GM12878 (cell line): ENCODE measurements around the gene BCL2. TPM values are rescaled to one million over a fixed set of nuclear protein-coding genes. Genes with fewer than 3 reads are reported as not detected.

Source experiments
- BACH1 ChIP-seq: fragments of 450-650 bp; IDR thresholded peaks from 2 replicates; pipeline ENCODE4 v1.6.1; 2017; ENCODE audit warnings: mild to moderate bottlenecking, borderline replicate concordance
- BMI1 ChIP-seq: fragments of 450-650 bp; IDR thresholded peaks from 2 replicates; pipeline ENCODE4 v1.6.1; 2016; ENCODE audit warnings: mild to moderate bottlenecking, moderate library complexity, borderline replicate concordance
- BRCA1 ChIP-seq: IDR thresholded peaks from 2 replicates; pipeline ENCODE4 v1.6.1; 2011; ENCODE audit warnings: low read depth, low read length, improper control_type of control experiment
- CHD2 ChIP-seq: IDR thresholded peaks from 2 replicates; pipeline ENCODE4 v1.6.1; 2011; ENCODE audit warnings: low read depth, low read length, improper control_type of control experiment, borderline replicate concordance
- CUX1 ChIP-seq: IDR thresholded peaks from 2 replicates; pipeline ENCODE4 v1.6.1; 2012; ENCODE audit warnings: improper control_type of control experiment, low read depth, low read length; ENCODE audit not compliant: insufficient replicate concordance
- E2F4 ChIP-seq: IDR thresholded peaks from 2 replicates; pipeline ENCODE4 v1.6.1; 2012; ENCODE audit warnings: low read depth, low read length, improper control_type of control experiment
- ETV6 ChIP-seq, 2 experiments: fragments of 450-650 bp in 1 of 2; IDR thresholded peaks in 1 of 2; conservative IDR thresholded peaks in 1 of 2; 2 replicates each; pipeline ENCODE4 v1.6.1; 2014; ENCODE audit warnings: antibody characterized with exemption in 1 of 2, borderline replicate concordance in 1 of 2, low read depth in 1 of 2, mild to moderate bottlenecking in 1 of 2, moderate library complexity in 1 of 2
- FOS ChIP-seq: IDR thresholded peaks from 3 replicates; pipeline ENCODE4 v1.6.1; 2011; ENCODE audit warnings: borderline replicate concordance; ENCODE audit not compliant: insufficient read length; ENCODE audit errors: extremely low read depth
- HDAC2 ChIP-seq: fragments of 200-600 bp; sonication (generic); IDR thresholded peaks from 2 replicates; pipeline ENCODE4 v1.6.1; 2017
- IKZF1 ChIP-seq: fragments of 450-650 bp; conservative IDR thresholded peaks from 2 replicates; pipeline ENCODE4 v1.6.1; 2017; ENCODE audit warnings: antibody characterized with exemption, mild to moderate bottlenecking
- KAT2A ChIP-seq: conservative IDR thresholded peaks from 2 replicates; pipeline ENCODE4 v1.6.1; 2011; ENCODE audit warnings: low read depth, low read length; ENCODE audit not compliant: control insufficient read depth
- MYB ChIP-seq: fragments of 150-350 bp; IDR thresholded peaks from 2 replicates; pipeline ENCODE4 v1.6.1; 2014; ENCODE audit warnings: mild to moderate bottlenecking, low read depth, low read length, borderline replicate concordance
- NFYA ChIP-seq: IDR thresholded peaks from 2 replicates; pipeline ENCODE4 v1.6.1; 2011; ENCODE audit warnings: low read depth, mild to moderate bottlenecking, low read length, improper control_type of control experiment, borderline replicate concordance
- NKRF ChIP-seq: fragments of 450-650 bp; conservative IDR thresholded peaks from 2 replicates; pipeline ENCODE4 v1.6.1; 2017; ENCODE audit warnings: mild to moderate bottlenecking, moderate library complexity
- POLR2AphosphoS5 ChIP-seq: IDR thresholded peaks from 2 replicates; pipeline ENCODE4 v1.6.1; 2011; ENCODE audit warnings: mild to moderate bottlenecking, low read length, inconsistent platforms
- POU2F2 ChIP-seq: IDR thresholded peaks from 3 replicates; pipeline ENCODE4 v1.6.1; 2011; ENCODE audit warnings: low read depth, mild to moderate bottlenecking, low read length, borderline replicate concordance
- RB1 ChIP-seq: fragments of 450-650 bp; formaldehyde crosslinking; IDR thresholded peaks from 2 replicates; pipeline ENCODE4 v1.6.1; 2017; ENCODE audit warnings: mild to moderate bottlenecking, borderline replicate concordance
- RFX5 ChIP-seq: IDR thresholded peaks from 2 replicates; pipeline ENCODE4 v1.6.1; 2011; ENCODE audit warnings: low read depth, low read length, improper control_type of control experiment
- SIN3A ChIP-seq: IDR thresholded peaks from 2 replicates; pipeline ENCODE4 v1.6.1; 2012; ENCODE audit warnings: low read depth, low read length, improper control_type of control experiment
- SMC3 ChIP-seq: IDR thresholded peaks from 2 replicates; pipeline ENCODE4 v1.6.1; 2011; ENCODE audit warnings: low read length, improper control_type of control experiment, borderline replicate concordance
- SUPT20H ChIP-seq: IDR thresholded peaks from 2 replicates; pipeline ENCODE4 v1.6.1; 2011; ENCODE audit warnings: low read depth, mild to moderate bottlenecking, low read length, moderate library complexity, borderline replicate concordance; ENCODE audit not compliant: control insufficient read depth
- SUZ12 ChIP-seq: fragments of 200-600 bp; sonication (generic); IDR thresholded peaks from one replicate; pipeline ENCODE4 v1.6.1; 2018; ENCODE audit warnings: antibody characterized with exemption, mild to moderate bottlenecking; ENCODE audit not compliant: unreplicated experiment
- TAF1 ChIP-seq: IDR thresholded peaks from 2 replicates; pipeline ENCODE4 v1.6.1; 2011; ENCODE audit warnings: mild to moderate bottlenecking, low read depth, low read length, borderline replicate concordance
- TCF3 ChIP-seq: IDR thresholded peaks from 2 replicates; pipeline ENCODE4 v1.6.1; 2012; ENCODE audit warnings: low read depth, mild to moderate bottlenecking, low read length, borderline replicate concordance; ENCODE audit not compliant: insufficient read depth
- polyA plus RNA-seq, 11 experiments: library from polyadenylated mRNA; depleted of rRNA in 4 of 11; unstranded in 6 of 11; stranded (reverse) in 5 of 11; fragments of >200 nt; fragmentation: Nextera tagmentation in 4 of 11; fragmentation: Illumina TruSeq in 1 of 11; extraction: Ambion mirVana in 4 of 11; extraction: Trizol in 1 of 11; gene quantifications; 1 replicate in 1 of 11; 2 replicates in 10 of 11; pipeline versions ENCODE4 v1.2.1 to v1.2.3, GENCODE V29; 2011 to 2016; ENCODE audit warnings: inconsistent platforms in 2 of 11, missing spikeins in 2 of 11, low read depth in 1 of 11
- total RNA-seq, 4 experiments: library from RNA; depleted of rRNA in 3 of 4; stranded (reverse); fragments of >200 nt in 3 of 4; fragmentation: Illumina TruSeq in 1 of 4; extraction: Trizol in 1 of 4; gene quantifications; 2 replicates each; pipeline versions ENCODE4 v1.2.1 to v1.2.3, GENCODE V29; 2013 to 2021

The BCL2 gene
- total and polyA plus RNA-seq, 10 of the 15 experiments (the other 5 are each of a cell fraction or from before 2014, with no cell fraction given): 4.1 to 47.8 (median 19.3) TPM

GRCh38 chr18:63315131-63315662, 4.4 kb downstream of the BCL2 start (continued):
- TF ChIP-seq SUZ12 (no peak), MYB (no peak), FOS (no peak), HDAC2 (no peak), CHD2 (no peak), RB1 (no peak), SMC3 (no peak), TAF1 (no peak), POU2F2 (no peak), BACH1 (no peak), BRCA1 (no peak), NFYA (no peak), TCF3 (no peak), BMI1 (no peak), E2F4 (no peak), SIN3A (no peak), RFX5 (no peak), CUX1 (no peak), SUPT20H (no peak), NKRF (no peak), POLR2AphosphoS5 (peak; percentile 76), ETV6 (conservative IDR thresholded peaks at IDR 0.05 in 1 of 2, IDR thresholded peaks at IDR 0.05 in 1 of 2; ENCODE audit: borderline replicate concordance in 1 of 2, low read depth in 1 of 2) (no peak), KAT2A (no peak), IKZF1 (0 out of 2 replicates have a peak, but pooled peaks have one; percentile 3)
